ENCODE data around the gene SUMO2. TPM values are rescaled to one million over a fixed set of nuclear protein-coding genes. Genes with fewer than 3 reads are reported as not detected.

Gene SUMO2
- total and polyA plus RNA-seq, 2 of the 13 experiments (the other 11 are each of a cell fraction or from before 2014, with no cell fraction given), result 337 to 553 TPM

- TF ChIP-seq ZNF713 (CRISPR knock-in tag; IDR thresholded peaks at IDR 0.05) (no peak), ZBTB14 (CRISPR knock-in tag; IDR thresholded peaks at IDR 0.05) (no peak), ZNF672 (CRISPR knock-in tag; IDR thresholded peaks at IDR 0.05) (no peak), ZNF17 (CRISPR knock-in tag; IDR thresholded peaks at IDR 0.05) (no peak), SRF (IDR thresholded peaks at IDR 0.05; ENCODE audit: low read depth, low read length) (no peak), ZFP1 (CRISPR knock-in tag; IDR thresholded peaks at IDR 0.05) (no peak), ZNF24 (IDR thresholded peaks at IDR 0.05) (0 out of 2 replicates have a peak, but pooled peaks have one; percentile 13), FOXC1 (CRISPR knock-in tag; IDR thresholded peaks at IDR 0.05; ENCODE audit: borderline replicate concordance) (no peak), GATAD2A (CRISPR knock-in tag; IDR thresholded peaks at IDR 0.05) (no peak), NR2F6 (IDR thresholded peaks at IDR 0.05) (no peak), NR2F6 (CRISPR knock-in tag; IDR thresholded peaks at IDR 0.05) (no peak), ZNF784 (CRISPR knock-in tag; IDR thresholded peaks at IDR 0.05; ENCODE audit: borderline replicate concordance) (no peak), HHEX (CRISPR knock-in tag; IDR thresholded peaks at IDR 0.05) (no peak), CREB3 (CRISPR knock-in tag; IDR thresholded peaks at IDR 0.05) (no peak), KMT2B (CRISPR knock-in tag; IDR thresholded peaks at IDR 0.05) (no peak), ZBTB26 (CRISPR knock-in tag; IDR thresholded peaks at IDR 0.05; ENCODE audit: borderline replicate concordance) (peak; percentile 50; the same call in 1 of the 2 replicates), ZNF558 (CRISPR knock-in tag; IDR thresholded peaks at IDR 0.05; ENCODE audit: borderline replicate concordance) (0 out of 2 replicates have a peak, but pooled peaks have one; percentile 14), ZNF788 (CRISPR knock-in tag; IDR thresholded peaks at IDR 0.05; ENCODE audit: borderline replicate concordance) (no peak), ZNF781 (CRISPR knock-in tag; IDR thresholded peaks at IDR 0.05; ENCODE audit: borderline replicate concordance, not compliant biosample characterization) (peak; percentile 49), PITX1 (CRISPR knock-in tag; IDR thresholded peaks at IDR 0.05) (0 out of 2 replicates have a peak, but pooled peaks have one; percentile 15)
- TF ChIP-seq, protein P1, sequence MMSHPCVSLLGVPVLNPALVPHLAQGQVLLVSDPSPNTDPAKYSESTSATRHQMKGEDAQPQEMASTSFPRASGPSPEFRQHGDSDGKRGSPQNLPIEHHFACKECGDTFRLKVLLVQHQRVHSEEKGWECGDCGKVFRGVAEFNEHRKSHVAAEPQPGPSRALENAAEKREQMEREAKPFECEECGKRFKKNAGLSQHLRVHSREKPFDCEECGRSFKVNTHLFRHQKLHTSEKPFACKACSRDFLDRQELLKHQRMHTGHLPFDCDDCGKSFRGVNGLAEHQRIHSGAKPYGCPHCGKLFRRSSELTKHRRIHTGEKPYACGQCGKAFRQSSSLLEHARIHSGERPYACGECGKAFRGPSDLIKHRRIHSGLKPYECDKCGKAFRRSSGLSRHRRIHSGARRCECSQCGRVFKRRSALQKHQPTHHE (CRISPR knock-in tag; IDR thresholded peaks at IDR 0.05; ENCODE audit: borderline replicate concordance), result no peak
- TF ChIP-seq, protein P2, sequence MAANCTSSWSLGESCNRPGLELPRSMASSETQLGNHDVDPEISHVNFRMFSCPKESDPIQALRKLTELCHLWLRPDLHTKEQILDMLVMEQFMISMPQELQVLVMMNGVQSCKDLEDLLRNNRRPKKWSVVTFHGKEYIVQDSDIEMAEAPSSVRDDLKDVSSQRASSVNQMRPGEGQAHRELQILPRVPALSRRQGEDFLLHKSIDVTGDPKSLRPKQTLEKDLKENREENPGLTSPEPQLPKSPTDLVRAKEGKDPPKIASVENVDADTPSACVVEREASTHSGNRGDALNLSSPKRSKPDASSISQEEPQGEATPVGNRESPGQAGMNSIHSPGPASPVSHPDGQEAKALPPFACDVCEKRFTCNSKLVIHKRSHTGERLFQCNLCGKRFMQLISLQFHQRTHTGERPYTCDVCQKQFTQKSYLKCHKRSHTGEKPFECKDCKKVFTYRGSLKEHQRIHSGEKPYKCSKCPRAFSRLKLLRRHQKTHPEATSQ (CRISPR knock-in tag; IDR thresholded peaks at IDR 0.05; ENCODE audit: borderline replicate concordance), result no peak
- TF ChIP-seq, protein P3, sequence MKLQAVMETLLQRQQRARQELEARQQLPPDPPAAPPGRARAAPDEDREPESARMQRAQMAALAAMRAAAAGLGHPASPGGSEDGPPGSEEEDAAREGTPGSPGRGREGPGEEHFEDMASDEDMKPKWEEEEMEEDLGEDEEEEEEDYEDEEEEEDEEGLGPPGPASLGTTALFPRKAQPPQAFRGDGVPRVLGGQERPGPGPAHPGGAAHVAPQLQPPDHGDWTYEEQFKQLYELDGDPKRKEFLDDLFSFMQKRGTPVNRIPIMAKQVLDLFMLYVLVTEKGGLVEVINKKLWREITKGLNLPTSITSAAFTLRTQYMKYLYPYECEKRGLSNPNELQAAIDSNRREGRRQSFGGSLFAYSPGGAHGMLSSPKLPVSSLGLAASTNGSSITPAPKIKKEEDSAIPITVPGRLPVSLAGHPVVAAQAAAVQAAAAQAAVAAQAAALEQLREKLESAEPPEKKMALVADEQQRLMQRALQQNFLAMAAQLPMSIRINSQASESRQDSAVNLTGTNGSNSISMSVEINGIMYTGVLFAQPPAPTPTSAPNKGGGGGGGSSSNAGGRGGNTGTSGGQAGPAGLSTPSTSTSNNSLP (IDR thresholded peaks at IDR 0.05; ENCODE audit: low read depth, low read length), result no peak
These were observed 52.0 kb downstream of the SUMO2 start (continued) for GRCh38 chr17:75130632-75131277.

Data from HepG2 (cell line).